Activated naive CD4-positive, alpha-beta T cell treated with anti-CD3 and anti-CD28 coated beads, Interleukin-2, amount 50 U/mL, for 72 hours (primary cell): ENCODE measurements around the gene USP35. TPM values are rescaled to one million over a fixed set of nuclear protein-coding genes. Genes with fewer than 3 reads are reported as not detected.

Experiments used
- ATAC-seq, 2 donors: fragments of 150-1000 bp; cut with Tn5 transposase; 2 replicates each; pipeline ENCODE4 v1.10.0; 2021; ENCODE audit warnings: mild to moderate bottlenecking in 2 of 2, moderate library complexity in 2 of 2
- DNase-seq, 2 donors: peaks; one replicate each; pipeline ENCODE4 v3.0.0; 2021 to 2022; ENCODE audit warnings: low spot score in 2 of 2
- H3K27ac Mint-ChIP-seq, 2 donors: one replicate each; pipeline ENCODE4 v1.8.0; 2022; ENCODE audit warnings: mild to moderate bottlenecking in 2 of 2, mixed read lengths in 2 of 2
- H3K36me3 Mint-ChIP-seq, 2 donors: one replicate each; pipeline ENCODE4 v1.8.0; 2022; ENCODE audit warnings: mixed read lengths in 2 of 2
- H3K9me3 Mint-ChIP-seq, 2 donors: one replicate each; pipeline ENCODE4 v1.8.0; 2022; ENCODE audit warnings: mixed read lengths in 2 of 2
- total RNA-seq, 2 donors: library from RNA; stranded (reverse); gene quantifications; one replicate each; pipeline ENCODE4 v1.2.3, GENCODE V29; 2022

USP35 gene
- total RNA-seq, 2 donors from 2014 or later: 16.3 to 21.8 TPM

GRCh38 chr11:78189174-78189724 lies 530 bp downstream of the USP35 start:
- Mint-ChIP-seq H3K9me3 (no peaks in the 10 kb centered on the region), H3K36me3 (peaks cover 30% of the 10 kb centered on the region in 2 donors), H3K27ac (peak overlapping the region; percentile 94 to 97)
- no peak for ATAC-seq
- no peak for DNase-seq

DNA sequence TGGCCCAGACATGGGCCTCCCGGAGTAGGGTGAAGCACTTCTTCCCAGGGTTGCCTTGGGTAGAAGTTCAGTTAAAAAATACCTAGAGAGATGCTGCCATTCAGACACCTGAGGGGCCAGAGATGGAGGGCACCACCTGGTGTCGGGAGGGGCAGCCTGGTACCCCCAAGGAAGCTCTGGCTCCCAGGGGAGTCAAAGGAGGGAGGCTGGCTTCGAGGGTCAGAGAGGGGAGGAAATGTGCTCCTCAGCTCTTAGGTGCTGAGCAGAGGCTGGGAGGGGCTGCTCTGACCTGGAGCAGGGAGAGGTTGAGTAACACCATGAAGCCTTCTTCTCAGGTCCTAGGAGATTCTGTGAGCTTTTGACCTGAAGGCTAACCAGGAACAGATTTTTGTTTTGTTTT lies 1.1 kb downstream of the USP35 start:
- H3K27ac Mint-ChIP-seq: peak overlapping the region; percentile 94 to 97
- H3K9me3 Mint-ChIP-seq: no peaks in the 10 kb centered on the region
- ATAC-seq: no peak

GRCh38 chr11:78190374-78190773 lies 1.7 kb downstream of the USP35 start:
- DNase-seq: no peak
- no peak for ATAC-seq
- Mint-ChIP-seq H3K9me3 (no peaks in the 10 kb centered on the region), H3K27ac (no peak overlapping the region), H3K36me3 (peaks cover 30% of the 10 kb centered on the region in 2 donors)

More for the DNA sequence above, 1.1 kb downstream of the USP35 start:
- DNase-seq: no peak
- peaks cover 30% of the 10 kb centered on the region in 2 donors for H3K36me3 Mint-ChIP-seq

- no peaks in the 10 kb centered on the region for H3K9me3 Mint-ChIP-seq
- DNase-seq: no peak
- no peak for ATAC-seq
- no peak overlapping the region for H3K27ac Mint-ChIP-seq
- H3K36me3 Mint-ChIP-seq: peaks cover 30% of the 10 kb centered on the region in 2 donors
Observed at GRCh38 chr11:78190871-78191538, 2.3 kb downstream of the USP35 start.

GRCh38 chr11:78192223-78192719 lies 3.6 kb downstream of the USP35 start:
- DNase-seq (no peak), ATAC-seq (no peak)
- H3K9me3 Mint-ChIP-seq: no peaks in the 10 kb centered on the region
- peak overlapping the region in 1 of 2 donors; percentile 52 for H3K27ac Mint-ChIP-seq
- peaks cover 23 to 32% of the 10 kb centered on the region in 2 donors for H3K36me3 Mint-ChIP-seq

DNA sequence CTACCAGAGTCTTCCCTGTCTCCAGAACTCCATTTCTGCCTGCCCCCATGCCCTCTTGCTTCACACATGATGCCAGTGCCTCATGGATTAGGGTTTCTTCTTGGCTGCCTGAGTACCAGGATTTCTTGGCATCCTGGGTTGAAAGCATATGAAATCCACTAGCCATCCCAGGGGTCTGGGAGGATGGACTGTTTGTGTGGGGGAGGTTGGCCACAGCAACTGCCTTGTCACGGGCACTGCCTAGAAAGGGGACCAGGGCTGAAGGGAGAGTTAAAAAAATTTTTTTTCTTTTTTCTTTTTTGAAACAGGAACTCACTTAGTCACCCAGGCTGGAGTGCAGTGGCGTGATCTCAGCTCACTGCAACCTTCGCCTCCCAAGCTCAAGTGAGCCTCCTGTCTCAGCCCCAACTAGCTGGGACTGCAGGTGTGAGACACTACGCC lies 4.2 kb downstream of the USP35 start:
- Mint-ChIP-seq H3K27ac (peak overlapping the region; percentile 52 to 78), H3K9me3 (no peaks in the 10 kb centered on the region), H3K36me3 (peaks cover 17 to 28% of the 10 kb centered on the region in 2 donors)
- DNase-seq (no peak), ATAC-seq (peak in 1 of 2 donors; percentile 7)

DNA sequence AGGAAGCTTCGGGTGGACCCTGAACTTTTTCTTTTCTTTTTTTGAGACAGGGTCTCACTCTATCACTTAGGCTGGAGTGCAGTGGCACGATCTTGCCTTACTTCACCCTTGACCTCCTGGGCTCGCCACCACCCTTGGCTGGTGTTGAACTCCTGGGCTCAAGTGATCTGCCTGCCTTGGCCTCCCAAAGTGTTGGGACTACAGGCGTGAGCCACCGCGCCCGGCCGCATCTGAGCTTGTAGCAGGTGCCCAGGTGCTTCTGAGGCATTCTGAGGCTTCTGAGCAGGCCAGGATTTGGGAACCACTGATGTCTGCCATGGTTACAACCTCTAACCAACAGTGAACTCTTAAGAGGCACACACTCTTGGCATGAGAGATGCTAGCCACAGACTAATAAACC lies 5.1 kb downstream of the USP35 start:
- peak overlapping the region in 1 of 2 donors; percentile 52 for H3K27ac Mint-ChIP-seq
- no peak for ATAC-seq
- H3K9me3 Mint-ChIP-seq: no peaks in the 10 kb centered on the region
- peaks cover 14 to 28% of the 10 kb centered on the region in 2 donors for H3K36me3 Mint-ChIP-seq
- DNase-seq: no peak

GRCh38 chr11:78194490-78194889 lies 5.8 kb downstream of the USP35 start:
- H3K27ac Mint-ChIP-seq: peak overlapping the region in 1 of 2 donors; percentile 52
- DNase-seq: no peak
- H3K36me3 Mint-ChIP-seq: peaks cover 14 to 27% of the 10 kb centered on the region in 2 donors

GRCh38 chr11:78195917-78196560 lies 7.3 kb downstream of the USP35 start:
- Mint-ChIP-seq H3K36me3 (peaks cover 8 to 23% of the 10 kb centered on the region in 2 donors), H3K9me3 (no peaks in the 10 kb centered on the region), H3K27ac (no peak overlapping the region)
- ATAC-seq: no peak
- no peak for DNase-seq

More at GRCh38 chr11:78194490-78194889, 5.8 kb downstream of the USP35 start:
- H3K9me3 Mint-ChIP-seq: no peaks in the 10 kb centered on the region
- peak; percentile 45 to 62 for ATAC-seq

- Mint-ChIP-seq H3K27ac (no peak overlapping the region), H3K9me3 (no peaks in the 10 kb centered on the region), H3K36me3 (peaks cover 8 to 21% of the 10 kb centered on the region in 2 donors)
- no peak for DNase-seq
- no peak for ATAC-seq
Observed at GRCh38 chr11:78196661-78197091, 8.0 kb downstream of the USP35 start.

DNA sequence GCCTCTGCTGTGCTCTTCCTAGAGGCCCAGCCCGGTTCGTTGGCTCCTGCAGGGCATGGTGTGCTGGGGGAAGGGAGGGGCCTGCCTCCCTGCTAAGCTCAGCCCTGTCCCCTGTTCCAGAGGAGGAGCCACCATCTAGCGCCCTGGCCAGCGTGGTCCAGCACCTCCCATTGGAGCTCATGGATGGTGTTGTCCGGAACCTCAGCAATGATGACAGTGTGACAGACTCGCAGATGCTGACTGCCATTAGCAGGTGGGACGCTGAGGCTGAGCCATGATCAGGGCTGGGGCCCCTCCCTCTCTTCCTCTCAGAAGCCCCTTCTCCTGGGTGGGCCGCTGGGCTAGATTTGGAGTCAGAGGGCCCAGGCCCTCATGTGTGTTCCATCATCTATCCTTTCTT lies 9.1 kb downstream of the USP35 start:
- ATAC-seq (no peak), DNase-seq (no peak)
- no peak overlapping the region for H3K27ac Mint-ChIP-seq
- H3K9me3 Mint-ChIP-seq: no peaks in the 10 kb centered on the region
- peaks cover 9 to 21% of the 10 kb centered on the region in 2 donors for H3K36me3 Mint-ChIP-seq

DNA sequence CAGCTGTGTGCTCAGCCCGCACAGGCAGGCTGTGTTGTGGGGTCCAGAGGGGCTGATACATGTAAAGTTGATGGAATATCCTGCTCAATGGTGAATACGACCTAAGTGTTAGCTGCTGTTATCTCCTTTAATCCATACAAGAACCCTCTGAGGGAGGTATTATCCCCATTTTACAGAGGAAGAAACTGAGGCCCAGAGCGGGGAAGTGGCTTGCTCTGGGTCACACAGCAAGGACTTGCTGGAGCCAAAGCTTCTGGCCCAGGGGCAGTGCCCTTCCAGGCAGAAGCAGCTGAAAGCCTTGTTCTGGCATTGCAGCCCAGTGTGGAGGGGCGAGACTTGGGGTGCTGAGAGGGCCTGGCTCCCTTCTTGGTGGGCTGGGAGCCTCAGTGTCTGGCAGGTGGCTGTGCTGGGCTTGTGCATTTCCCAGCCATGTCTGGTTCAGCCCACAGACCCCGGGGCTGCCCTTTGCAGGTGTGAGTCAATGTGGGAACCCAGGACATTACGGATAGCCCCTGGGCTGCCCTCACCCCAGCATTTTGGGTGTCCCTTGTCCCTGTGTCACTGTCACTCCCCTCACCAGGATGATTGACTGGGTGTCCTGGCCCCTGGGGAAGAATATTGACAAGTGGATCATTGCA lies 10.4 kb downstream of the USP35 start:
- H3K36me3 Mint-ChIP-seq: peaks cover 4 to 14% of the 10 kb centered on the region in 2 donors
- H3K9me3 Mint-ChIP-seq: no peaks in the 10 kb centered on the region
- H3K27ac Mint-ChIP-seq: no peak overlapping the region
- no peak for ATAC-seq
- DNase-seq: no peak

- peaks cover 4 to 19% of the 10 kb centered on the region in 2 donors for H3K36me3 Mint-ChIP-seq
- H3K9me3 Mint-ChIP-seq: no peaks in the 10 kb centered on the region
Observed at GRCh38 chr11:78199653-78200015, 10.9 kb downstream of the USP35 start.

DNA sequence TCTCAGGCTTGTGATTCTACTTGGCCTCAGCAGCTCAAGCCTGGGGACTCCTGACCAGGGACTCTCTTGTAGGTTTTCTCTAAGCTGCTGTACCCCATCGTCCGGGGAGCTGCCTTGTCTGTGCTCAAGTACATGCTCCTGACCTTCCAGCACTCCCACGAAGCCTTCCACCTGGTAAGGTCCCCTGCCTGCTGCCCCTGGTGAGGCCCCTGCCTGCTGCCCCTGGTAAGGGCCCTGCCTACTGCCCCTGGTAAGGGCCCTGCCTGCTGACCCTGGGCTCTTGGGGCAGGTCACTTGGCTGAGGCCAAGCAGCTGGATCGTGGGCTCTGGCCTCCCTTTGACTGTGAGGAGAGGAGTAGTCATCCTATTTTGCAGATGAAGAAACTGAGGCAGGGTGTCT lies 11.3 kb downstream of the USP35 start:
- Mint-ChIP-seq H3K36me3 (peaks cover 4 to 22% of the 10 kb centered on the region in 2 donors), H3K9me3 (no peaks in the 10 kb centered on the region), H3K27ac (peak overlapping the region in 1 of 2 donors; percentile 44)
- ATAC-seq (no peak), DNase-seq (no peak)

More at GRCh38 chr11:78199653-78200015, 10.9 kb downstream of the USP35 start:
- H3K27ac Mint-ChIP-seq: peak overlapping the region in 1 of 2 donors; percentile 44
- no peak for DNase-seq
- no peak for ATAC-seq

DNA sequence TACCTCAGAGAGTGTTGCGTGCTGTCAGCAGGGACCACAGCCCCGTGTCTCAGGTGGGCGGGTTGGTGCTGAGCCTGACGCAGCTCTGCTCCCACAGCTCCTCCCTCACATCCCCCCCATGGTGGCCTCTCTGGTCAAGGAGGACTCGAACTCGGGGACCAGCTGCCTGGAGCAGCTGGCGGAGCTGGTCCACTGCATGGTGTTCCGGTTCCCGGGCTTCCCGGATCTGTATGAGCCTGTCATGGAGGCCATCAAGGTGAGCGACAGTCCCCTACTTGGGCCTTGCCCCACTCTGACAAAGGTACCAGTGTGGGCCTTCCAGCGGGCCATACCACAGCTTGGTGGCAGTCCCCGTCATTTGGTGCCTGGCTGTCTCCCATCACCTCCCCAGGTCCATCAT lies 11.8 kb downstream of the USP35 start:
- Mint-ChIP-seq H3K27ac (peak overlapping the region in 1 of 2 donors; percentile 84), H3K9me3 (no peaks in the 10 kb centered on the region), H3K36me3 (peaks cover 4 to 22% of the 10 kb centered on the region in 2 donors)
- ATAC-seq (no peak), DNase-seq (no peak)

DNA sequence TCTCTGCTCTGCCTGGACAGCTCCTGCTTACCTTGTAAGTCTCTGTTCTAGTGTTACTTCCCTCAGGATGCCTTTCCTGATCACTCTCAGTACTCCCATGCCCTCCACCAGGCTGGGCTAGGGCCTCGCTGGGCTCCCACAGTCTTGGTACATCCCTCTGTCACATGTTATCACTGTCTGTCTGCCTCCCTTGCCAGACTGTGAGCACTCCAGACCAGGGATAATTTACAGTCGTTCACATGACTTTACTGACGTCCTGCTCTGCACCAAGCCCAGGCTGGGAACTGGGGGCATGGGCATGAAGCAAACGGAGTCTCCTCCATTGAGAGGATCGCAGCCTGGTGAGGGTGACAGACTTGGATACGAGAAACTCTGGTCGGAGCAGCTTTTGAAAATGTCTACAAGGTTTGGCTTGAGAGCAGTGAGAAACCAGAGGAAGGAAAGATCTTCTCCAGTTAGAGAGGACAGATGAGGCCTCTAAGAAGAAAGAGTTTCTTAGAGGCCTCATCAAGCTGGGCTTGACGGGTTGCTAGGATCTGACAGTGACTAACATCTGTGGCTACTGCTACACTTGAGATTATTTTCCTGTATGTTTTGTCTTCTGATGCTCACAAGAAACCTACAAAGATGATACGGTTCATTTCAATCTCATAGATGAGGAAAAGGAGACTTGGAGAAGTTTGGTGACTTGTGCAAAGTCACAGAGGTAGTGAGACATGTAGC lies 12.5 kb downstream of the USP35 start:
- Mint-ChIP-seq H3K36me3 (peaks cover 4 to 22% of the 10 kb centered on the region in 2 donors), H3K9me3 (no peaks in the 10 kb centered on the region), H3K27ac (peak overlapping the region; percentile 72 to 84)
- no peak for DNase-seq
- peak; percentile 28 to 50 for ATAC-seq
